IPS-18c (cell line): Measurements from ENCODE around the gene ERCC8.
"Not testable (repeated sequence)": the region's sequence is repeated elsewhere in the genome, so short reads cannot be mapped to it uniquely, and the experiment has no call there.

Source experiments
- H3K4me3 ChIP-seq: 2 replicates; pipeline ENCODE4 v1.7.0; 2013; ENCODE audit warnings: low read depth, mild to moderate bottlenecking, low read length, moderate library complexity; ENCODE audit not compliant: insufficient read depth
- H3K9me3 ChIP-seq: one replicate; pipeline ENCODE4 v1.6.1; 2013; ENCODE audit warnings: mild to moderate bottlenecking, low read length, moderate library complexity; ENCODE audit not compliant: control insufficient read depth, insufficient read depth

ERCC8 gene, protein sequence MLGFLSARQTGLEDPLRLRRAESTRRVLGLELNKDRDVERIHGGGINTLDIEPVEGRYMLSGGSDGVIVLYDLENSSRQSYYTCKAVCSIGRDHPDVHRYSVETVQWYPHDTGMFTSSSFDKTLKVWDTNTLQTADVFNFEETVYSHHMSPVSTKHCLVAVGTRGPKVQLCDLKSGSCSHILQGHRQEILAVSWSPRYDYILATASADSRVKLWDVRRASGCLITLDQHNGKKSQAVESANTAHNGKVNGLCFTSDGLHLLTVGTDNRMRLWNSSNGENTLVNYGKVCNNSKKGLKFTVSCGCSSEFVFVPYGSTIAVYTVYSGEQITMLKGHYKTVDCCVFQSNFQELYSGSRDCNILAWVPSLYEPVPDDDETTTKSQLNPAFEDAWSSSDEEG

DNA sequence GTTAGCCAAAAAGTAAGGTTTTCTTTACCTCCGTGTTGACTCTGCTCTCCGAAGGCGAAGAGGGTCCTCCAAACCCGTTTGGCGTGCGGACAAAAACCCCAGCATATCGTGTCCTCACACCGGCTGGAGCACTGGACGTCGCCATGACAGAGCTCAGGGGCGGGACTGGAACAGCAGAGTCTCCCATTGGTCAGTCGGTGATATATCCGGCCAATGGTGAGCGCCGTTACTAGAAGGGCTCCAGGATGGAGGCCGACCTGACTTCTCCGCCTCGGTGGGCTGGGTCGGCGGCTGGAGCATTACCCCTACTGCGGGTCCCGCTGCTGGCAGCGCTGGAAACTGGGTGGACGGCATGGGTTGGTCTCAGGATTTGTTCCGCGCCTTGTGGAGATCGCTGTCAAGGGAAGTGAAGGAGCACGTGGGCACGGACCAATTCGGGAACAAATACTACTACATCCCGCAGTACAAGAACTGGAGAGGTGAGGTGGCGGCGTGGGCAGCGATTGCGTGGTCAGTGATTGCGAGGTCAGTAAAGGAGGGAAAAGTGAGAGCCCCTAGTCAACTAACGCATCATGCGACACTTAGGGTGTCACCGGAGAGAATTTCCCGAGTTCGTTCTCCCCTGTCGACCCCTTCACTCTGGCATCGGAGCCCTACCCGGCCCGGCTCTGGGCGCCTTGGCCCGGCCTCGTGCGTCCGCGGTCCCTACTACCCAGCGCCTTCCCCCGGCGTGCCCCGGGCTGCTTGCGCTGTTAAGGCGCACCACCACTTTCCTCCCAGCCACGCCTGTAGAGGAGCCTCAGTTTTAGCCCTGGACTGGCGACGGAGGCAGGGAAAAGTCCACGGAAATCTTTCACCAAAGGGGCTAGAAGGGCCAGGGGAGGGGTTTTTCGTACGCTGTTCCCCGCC lies at the start of gene ERCC8, which contains the start of gene NDUFAF2:
Gene ERCC8, minus strand, starts transcription at position 167 of the 909 bp plus-strand sequence. Its CDS starts 62 bp downstream, at position 105.
Gene NDUFAF2, plus strand, starts transcription at position 302 of the 909 bp plus-strand sequence. Its CDS starts 51 bp downstream, at position 353.
- Histone ChIP-seq H3K4me3 (peak within 1 kb of the TSS; percentile 88), H3K9me3 (no peaks in the 10 kb centered on the region)

GRCh38 chr5:60993875-60994571 lies 49.2 kb upstream of the ERCC8 start:
- H3K4me3 ChIP-seq: no peak overlapping the region
- H3K9me3 ChIP-seq: peaks cover 3% of the 10 kb centered on the region

DNA sequence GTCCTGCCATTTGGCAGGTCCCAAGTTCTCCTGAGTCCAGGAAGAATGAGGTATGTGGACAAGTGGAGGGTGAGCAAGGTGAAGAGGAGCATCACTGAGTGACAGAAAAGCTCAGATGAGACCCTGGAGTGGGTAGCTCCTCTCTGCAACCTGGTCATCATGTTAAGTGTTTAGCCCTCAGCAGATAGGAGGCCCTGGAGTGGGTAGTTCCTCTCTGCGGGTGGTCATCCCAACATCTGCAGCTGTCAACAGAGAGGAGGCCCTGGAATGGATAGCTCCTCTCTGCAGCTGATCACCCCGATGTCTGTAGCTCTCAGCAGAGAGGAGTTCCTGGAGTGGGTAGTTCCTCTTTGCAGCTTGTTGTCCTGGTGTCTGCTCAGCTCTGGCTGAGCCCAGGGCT lies 48.6 kb upstream of the ERCC8 start:
- Histone ChIP-seq H3K9me3 (peaks cover 3% of the 10 kb centered on the region), H3K4me3 (no peak overlapping the region)

DNA sequence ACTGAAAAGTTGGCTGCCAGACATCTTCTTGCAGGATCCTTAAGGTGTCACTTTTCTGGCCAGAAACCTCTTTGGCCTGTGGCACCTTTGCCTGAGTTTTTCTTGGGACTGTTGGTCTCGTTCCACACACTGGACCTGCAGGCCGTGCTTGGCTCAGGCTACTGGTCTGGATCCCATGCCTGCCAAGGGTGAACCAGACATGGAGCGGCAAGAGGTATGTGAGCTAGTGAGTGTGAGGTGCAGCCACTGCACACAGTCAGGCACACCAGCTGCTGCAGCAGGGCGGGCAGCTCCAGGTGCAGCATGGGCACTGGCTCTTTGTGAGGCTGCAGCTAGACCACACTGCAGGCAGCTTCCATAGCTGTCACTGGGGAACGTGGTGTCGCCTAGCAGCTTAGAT lies 48.0 kb upstream of the ERCC8 start:
- Histone ChIP-seq H3K4me3 (no peak overlapping the region), H3K9me3 (peaks cover 3% of the 10 kb centered on the region)

DNA sequence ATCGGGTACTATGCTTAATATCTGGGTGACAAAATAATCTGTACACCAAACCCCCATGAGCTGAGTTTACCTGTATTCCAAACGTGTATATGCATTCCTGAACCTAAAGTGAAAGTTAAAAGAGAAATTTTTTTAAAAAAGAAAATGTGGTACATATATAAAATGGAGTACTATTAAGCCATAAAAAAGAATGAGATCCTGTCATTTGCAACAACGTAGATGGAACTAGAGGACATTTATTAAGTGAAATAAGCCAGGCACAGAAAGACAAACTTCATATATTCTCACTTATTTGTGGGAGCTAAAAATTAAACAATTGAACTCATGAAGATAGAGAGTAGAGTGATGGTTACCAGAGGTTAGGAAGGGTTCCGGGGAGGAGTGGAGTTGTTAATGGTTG lies 44.9 kb upstream of the ERCC8 start:
- peaks cover 3% of the 10 kb centered on the region for H3K9me3 ChIP-seq
- H3K4me3 ChIP-seq: no peak overlapping the region

GRCh38 chr5:60982127-60982526 lies 37.3 kb upstream of the ERCC8 start:
- H3K9me3 ChIP-seq, H3K4me3 ChIP-seq: not testable (repeated sequence)

DNA sequence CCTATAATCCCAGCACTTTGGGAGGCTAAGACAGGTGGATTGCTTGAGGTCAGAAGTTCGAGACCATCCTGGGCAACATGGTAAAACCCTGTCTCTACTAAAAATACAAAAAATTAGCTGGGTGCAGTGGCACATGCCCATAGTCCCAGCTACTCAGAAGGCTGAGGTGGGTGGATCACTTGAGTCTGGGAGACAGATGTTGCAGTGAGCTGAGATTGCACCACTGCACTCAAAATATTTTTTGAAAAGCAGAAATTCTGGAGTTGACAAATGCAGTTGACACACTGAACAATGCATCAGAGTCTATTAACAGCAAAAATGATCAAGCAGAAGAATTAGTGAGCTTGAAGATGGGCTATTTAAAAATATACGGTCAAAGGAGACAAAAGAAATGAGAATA lies 35.6 kb upstream of the ERCC8 start:
- no peak overlapping the region for H3K4me3 ChIP-seq
- H3K9me3 ChIP-seq: peaks cover 2% of the 10 kb centered on the region

GRCh38 chr5:60978968-60979367 lies 34.1 kb upstream of the ERCC8 start:
- H3K4me3 ChIP-seq: no peak overlapping the region
- H3K9me3 ChIP-seq: peaks cover 2% of the 10 kb centered on the region

- Histone ChIP-seq H3K4me3 (no peak overlapping the region), H3K9me3 (peaks cover 2% of the 10 kb centered on the region)
Observed at GRCh38 chr5:60977956-60978737, 33.3 kb upstream of the ERCC8 start.

GRCh38 chr5:60972231-60972630 lies 27.4 kb upstream of the ERCC8 start:
- Histone ChIP-seq H3K4me3 (no peak overlapping the region), H3K9me3 (no peaks in the 10 kb centered on the region)

DNA sequence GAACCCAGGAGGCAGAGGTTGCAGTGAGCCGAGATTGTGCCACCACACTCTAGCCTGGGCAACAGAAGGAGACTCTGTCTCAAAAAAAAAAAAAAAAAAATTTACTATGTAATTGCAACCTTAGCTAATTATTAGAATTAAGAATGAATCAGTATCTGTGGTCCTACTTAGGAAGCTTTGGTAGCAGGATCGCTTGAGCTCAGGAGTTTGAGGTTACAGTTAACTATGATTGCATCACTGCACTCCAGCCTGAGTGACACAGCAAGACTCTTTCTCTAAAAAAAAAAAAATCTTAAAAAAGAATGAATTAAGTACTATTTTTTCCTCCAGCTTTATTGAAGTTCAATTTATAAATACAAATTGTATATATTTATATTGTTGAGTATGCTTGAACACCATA lies 16.8 kb upstream of the ERCC8 start:
- no peak overlapping the region for H3K4me3 ChIP-seq
- peaks cover 2% of the 10 kb centered on the region for H3K9me3 ChIP-seq

DNA sequence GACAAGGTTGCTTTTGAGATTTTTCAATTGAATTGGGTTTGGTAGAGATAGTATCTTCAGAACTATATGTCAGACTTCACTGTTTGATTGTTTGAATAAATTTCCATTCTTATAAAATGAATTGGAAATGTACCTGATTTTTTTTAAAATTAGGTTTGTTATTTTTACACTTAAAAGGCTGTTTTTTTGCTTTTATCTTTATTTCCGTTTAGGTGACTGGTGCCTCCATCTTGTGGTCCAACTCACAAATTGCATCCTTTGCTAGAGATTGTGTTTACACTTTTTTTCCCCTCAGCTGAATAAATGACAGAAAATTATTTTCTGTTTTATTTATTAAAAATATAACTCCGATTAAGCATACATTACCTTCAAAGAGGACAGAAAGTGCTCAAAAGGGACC lies 15.7 kb upstream of the ERCC8 start:
- H3K4me3 ChIP-seq: no peak overlapping the region

DNA sequence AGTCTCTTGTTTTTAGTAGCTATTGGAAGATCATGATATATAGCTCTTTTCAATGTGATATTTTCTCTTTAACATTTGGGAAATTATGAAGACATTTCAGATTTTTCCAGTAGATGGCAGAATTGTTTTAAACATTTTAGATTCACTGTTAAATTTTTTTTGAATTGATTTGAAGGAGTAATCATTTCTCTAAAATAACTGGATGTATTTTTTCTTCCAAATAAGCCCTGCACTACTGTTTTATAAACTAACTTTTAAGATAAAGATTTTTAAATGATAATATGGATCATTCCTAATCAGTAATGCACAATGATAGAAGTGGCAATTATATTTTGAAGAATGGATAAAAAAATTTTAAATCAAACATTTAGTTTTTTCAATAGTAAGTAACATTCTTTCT lies 14.3 kb upstream of the ERCC8 start:
- H3K4me3 ChIP-seq: no peak overlapping the region
- H3K9me3 ChIP-seq: peaks cover 2% of the 10 kb centered on the region

More for the DNA sequence above, 15.7 kb upstream of the ERCC8 start:
- peaks cover 2% of the 10 kb centered on the region for H3K9me3 ChIP-seq

GRCh38 chr5:60958712-60959111 lies 13.8 kb upstream of the ERCC8 start:
- peaks cover 2% of the 10 kb centered on the region for H3K9me3 ChIP-seq
- no peak overlapping the region for H3K4me3 ChIP-seq

DNA sequence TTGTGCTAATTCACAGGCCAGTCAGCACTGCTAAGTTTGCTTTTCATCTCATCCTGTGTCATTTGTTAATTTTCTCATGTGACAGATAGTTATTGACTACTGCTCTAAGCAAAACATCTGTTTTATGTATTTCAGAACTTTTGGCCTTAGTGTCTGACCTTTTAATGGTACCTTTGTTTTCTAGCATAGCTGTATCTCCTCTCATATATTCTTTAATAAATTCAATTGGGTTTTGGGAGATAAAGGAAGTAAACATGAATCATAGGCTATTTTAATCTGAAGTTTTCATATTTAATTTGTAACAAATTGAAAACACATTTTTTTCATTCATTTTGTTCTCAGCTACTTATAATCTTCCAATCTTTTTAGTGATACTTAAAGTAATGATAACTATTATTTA lies 13.2 kb upstream of the ERCC8 start:
- H3K9me3 ChIP-seq: peaks cover 2% of the 10 kb centered on the region
- no peak overlapping the region for H3K4me3 ChIP-seq

DNA sequence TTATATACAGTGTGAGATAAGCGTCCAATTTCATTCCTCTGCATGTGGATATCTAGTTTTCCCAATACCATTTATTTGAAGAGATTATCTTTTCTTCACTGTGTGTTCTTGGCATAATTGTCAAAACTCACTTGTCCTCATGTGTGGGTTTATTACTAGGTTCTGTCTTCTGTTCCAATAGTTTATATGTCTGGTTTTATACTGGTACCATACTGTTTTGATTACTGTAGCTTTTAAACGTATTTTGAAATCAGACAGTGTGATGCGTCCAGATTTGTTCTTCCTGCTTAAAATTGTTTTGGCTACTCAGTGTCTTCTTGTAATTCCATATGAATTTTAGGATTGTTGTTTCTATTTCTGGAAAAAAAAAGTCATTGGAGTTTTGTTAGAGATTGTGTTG lies 10.4 kb upstream of the ERCC8 start:
- no peak overlapping the region for H3K4me3 ChIP-seq
- H3K9me3 ChIP-seq: no peaks in the 10 kb centered on the region

DNA sequence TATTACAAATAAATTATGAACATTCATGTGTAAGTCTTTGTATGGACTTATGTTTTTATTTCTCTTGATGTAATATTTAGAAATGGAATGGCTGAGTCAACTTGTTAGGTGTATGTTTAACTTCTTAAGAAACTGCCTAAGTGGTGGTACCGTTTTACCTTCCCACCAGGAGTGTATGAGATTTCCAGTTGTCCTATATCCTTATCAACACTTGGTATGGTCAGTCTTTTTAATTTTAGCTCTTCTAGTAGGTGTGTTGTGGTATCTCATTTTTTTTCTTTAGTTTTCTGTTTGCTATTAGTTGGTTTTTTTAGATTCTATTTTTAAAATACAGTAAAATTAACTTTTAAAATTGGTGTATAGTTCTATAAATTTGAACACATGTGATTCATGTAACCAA lies 3.9 kb upstream of the ERCC8 start:
- Histone ChIP-seq H3K4me3 (no peak overlapping the region), H3K9me3 (no peaks in the 10 kb centered on the region)
